Neural cell (in vitro differentiated cells): Measurements from ENCODE around the gene EP400. TPM values are rescaled to one million over a fixed set of nuclear protein-coding genes. Genes with fewer than 3 reads are reported as not detected.
"Not testable (repeated sequence)": the region's sequence is repeated elsewhere in the genome, so short reads cannot be mapped to it uniquely, and the experiment has no call there.

ENCODE experiments used
- H2AFZ ChIP-seq: fragments of 200-600, 300-800 bp; sonication (generic), shearing (Covaris generic); 2 replicates; pipeline ENCODE4 v1.6.0; 2014; ENCODE audit warnings: low read depth, mild to moderate bottlenecking, antibody characterized with exemption, low read length, moderate library complexity
- H3F3A ChIP-seq: fragments of 200-600 bp; shearing (Covaris generic); 2 replicates; pipeline ENCODE4 v1.6.1; 2016; ENCODE audit warnings: mild to moderate bottlenecking, moderate library complexity, mixed read lengths, antibody characterized with exemption, low read length; ENCODE audit not compliant: insufficient read depth, poor library complexity, severe bottlenecking
- H3K27ac ChIP-seq: fragments of 200-600, 300-800 bp; sonication (generic), shearing (Covaris generic); 2 replicates; pipeline ENCODE4 v1.5.1; 2014; ENCODE audit warnings: mild to moderate bottlenecking, low read length, moderate library complexity
- H3K27me3 ChIP-seq: fragments of 300-800, 200-600 bp; sonication (generic), shearing (Covaris generic); 2 replicates; pipeline ENCODE4 v1.6.0; 2014; ENCODE audit warnings: mild to moderate bottlenecking, low read depth, low read length, moderate library complexity; ENCODE audit not compliant: insufficient read depth
- H3K36me3 ChIP-seq: fragments of 300-800, 200-600 bp; sonication (generic), shearing (Covaris generic); 2 replicates; pipeline ENCODE4 v1.5.1; 2014; ENCODE audit warnings: mild to moderate bottlenecking, antibody characterized with exemption, low read length, moderate library complexity; ENCODE audit not compliant: insufficient read depth
- H3K4me2 ChIP-seq: fragments of 300-800, 200-600 bp; sonication (generic), shearing (Covaris generic); 2 replicates; pipeline ENCODE4 v1.6.0; 2014; ENCODE audit warnings: mild to moderate bottlenecking, low read length
- H3K4me3 ChIP-seq: fragments of 300-800, 200-600 bp; sonication (generic), shearing (Covaris generic); 2 replicates; pipeline ENCODE4 v1.5.1; 2014; ENCODE audit warnings: mild to moderate bottlenecking, low read length, moderate library complexity
- H3K79me2 ChIP-seq: fragments of 200-600 bp; shearing (Covaris generic); replicated peaks from 2 replicates; pipeline ENCODE4 v1.6.0; 2014; ENCODE audit warnings: mild to moderate bottlenecking, low read length, moderate library complexity; ENCODE audit not compliant: insufficient read depth
- H3K9ac ChIP-seq: fragments of 300-800, 200-600 bp; sonication (generic), shearing (Covaris generic); 2 replicates; pipeline ENCODE4 v1.6.1; 2016; ENCODE audit warnings: mild to moderate bottlenecking, low read length, mixed read lengths
- H3K9me2 ChIP-seq: fragments of 200-600 bp; shearing (Covaris generic); 2 replicates; pipeline ENCODE4 v1.6.1; 2016; ENCODE audit warnings: mild to moderate bottlenecking, low read length, mixed read lengths; ENCODE audit not compliant: insufficient read depth
- H3K9me3 ChIP-seq: fragments of 200-600, 300-800 bp; sonication (generic), shearing (Covaris generic); 2 replicates; pipeline ENCODE4 v1.6.1; 2016; ENCODE audit warnings: mild to moderate bottlenecking, mixed run types, low read length, moderate library complexity, mixed read lengths
- H4K20me1 ChIP-seq: fragments of 200-600 bp; shearing (Covaris generic); 2 replicates; pipeline ENCODE4 v1.6.1; 2016; ENCODE audit warnings: mild to moderate bottlenecking, mixed run types; ENCODE audit not compliant: insufficient read depth
- CTCF ChIP-seq: fragments of 450-650 bp; IDR thresholded peaks from 2 replicates; pipeline ENCODE4 v1.5.1; 2014; ENCODE audit warnings: antibody characterized with exemption, mild to moderate bottlenecking, moderate library complexity; ENCODE audit not compliant: poor library complexity, severe bottlenecking
- EP300 ChIP-seq: fragments of 450-650 bp; conservative IDR thresholded peaks from 2 replicates; pipeline ENCODE4 v1.6.1; 2014; ENCODE audit warnings: antibody characterized with exemption, mild to moderate bottlenecking, moderate library complexity; ENCODE audit not compliant: poor library complexity, severe bottlenecking
- EZH2 ChIP-seq: fragments of 200-600, 300-800 bp; shearing (Covaris generic), sonication (generic); IDR thresholded peaks from 2 replicates; pipeline ENCODE4 v1.6.1; 2014; ENCODE audit warnings: antibody characterized with exemption, low read length, borderline replicate concordance, mild to moderate bottlenecking; ENCODE audit not compliant: insufficient read depth, poor library complexity, severe bottlenecking
- MXI1 ChIP-seq: fragments of 450-650 bp; conservative IDR thresholded peaks from 2 replicates; pipeline ENCODE4 v1.6.1; 2014; ENCODE audit warnings: antibody characterized with exemption, mild to moderate bottlenecking; ENCODE audit not compliant: poor library complexity, severe bottlenecking
- POLR2AphosphoS5 ChIP-seq: IDR thresholded peaks from 2 replicates; pipeline ENCODE4 v1.6.1; 2012
- RAD21 ChIP-seq: fragments of 450-650 bp; conservative IDR thresholded peaks from 2 replicates; pipeline ENCODE4 v1.6.1; 2014; ENCODE audit warnings: antibody characterized with exemption, mild to moderate bottlenecking, moderate library complexity
- REST ChIP-seq: IDR thresholded peaks from 2 replicates; pipeline ENCODE4 v1.6.1; 2012; ENCODE audit warnings: borderline replicate concordance
- SMC3 ChIP-seq: fragments of 450-650 bp; conservative IDR thresholded peaks from 2 replicates; pipeline ENCODE4 v1.6.1; 2014; ENCODE audit warnings: antibody characterized with exemption, mild to moderate bottlenecking, moderate library complexity; ENCODE audit not compliant: poor library complexity
- TAF1 ChIP-seq: IDR thresholded peaks from 2 replicates; pipeline ENCODE4 v1.6.1; 2012; ENCODE audit warnings: low read depth
- polyA plus RNA-seq: library from polyadenylated mRNA; depleted of rRNA; stranded (reverse); fragments of >200 nt; gene quantifications from 2 replicates; pipeline ENCODE4 v1.2.3, GENCODE V29; 2014

EP400 gene
- polyA plus RNA-seq, 1 donor from 2014 or later = 19.4 TPM

GRCh38 chr12:131984334-131984733 is 34.6 kb downstream of the EP400 start:
- no peaks in the 10 kb centered on the region for H3K9me2 ChIP-seq
- H3K4me2 ChIP-seq = no peak overlapping the region
- no peaks in the 10 kb centered on the region for H3F3A ChIP-seq
- TF ChIP-seq EP300 (no peak), EZH2 (no peak), RAD21 (no peak), SMC3 (no peak), MXI1 (no peak), POLR2AphosphoS5 (no peak), REST (no peak), TAF1 (no peak), CTCF (no peak)
- no peaks in the 10 kb centered on the region for H3K27me3 ChIP-seq
- no peaks in the 10 kb centered on the region for H4K20me1 ChIP-seq
- no peak overlapping the region for H3K9ac ChIP-seq
- H3K27ac ChIP-seq = no peak overlapping the region
- H3K4me3 ChIP-seq = no peak overlapping the region
- H3K36me3 ChIP-seq = peaks cover 7% of the 10 kb centered on the region
- no peak overlapping the region for H2AFZ ChIP-seq
- no peaks in the 10 kb centered on the region for H3K9me3 ChIP-seq
- H3K79me2 ChIP-seq = no peaks in the 10 kb centered on the region

GRCh38 chr12:131985510-131985875 is 35.8 kb downstream of the EP400 start:
- H3K9me2 ChIP-seq, H3F3A ChIP-seq, H3K4me3 ChIP-seq, H3K9ac ChIP-seq, H3K4me2 ChIP-seq, H3K27ac ChIP-seq, H3K9me3 ChIP-seq, H3K36me3 ChIP-seq, H3K27me3 ChIP-seq, H3K79me2 ChIP-seq, H2AFZ ChIP-seq, H4K20me1 ChIP-seq: not testable (repeated sequence)

GRCh38 chr12:131986361-131986760 is 36.6 kb downstream of the EP400 start:
- Histone ChIP-seq H3K36me3 (peaks cover 7% of the 10 kb centered on the region), H2AFZ (no peak overlapping the region), H3F3A (no peaks in the 10 kb centered on the region), H3K9me2 (no peaks in the 10 kb centered on the region), H3K9ac (no peak overlapping the region), H3K27me3 (no peaks in the 10 kb centered on the region), H3K4me3 (no peak overlapping the region), H3K9me3 (no peaks in the 10 kb centered on the region), H3K27ac (no peak overlapping the region), H4K20me1 (no peaks in the 10 kb centered on the region), H3K79me2 (no peaks in the 10 kb centered on the region), H3K4me2 (no peak overlapping the region)
- TF ChIP-seq EZH2 = no peak
- TF ChIP-seq MXI1 = no peak
- no peak for TF ChIP-seq REST
- no peak for TF ChIP-seq EP300
- TF ChIP-seq CTCF = no peak
- TF ChIP-seq TAF1 = no peak
- no peak for TF ChIP-seq SMC3
- no peak for TF ChIP-seq POLR2AphosphoS5
